IMR-90 (cell line): ENCODE data around the gene PHOX2A. TPM values are rescaled to one million over a fixed set of nuclear protein-coding genes. Genes with fewer than 3 reads are reported as not detected.

ENCODE experiments used
- ATAC-seq: fragments of 200-7000 bp; cut with Tn5 transposase; 2 replicates; pipeline ENCODE4 v1.9.1; 2020; ENCODE audit warnings: low read depth, mild to moderate bottlenecking, moderate library complexity
- BruUV-seq: library from RNA; stranded (reverse); fragments of 400-500 nt; replicated peaks from 2 replicates; lab custom pipeline; 2021; lab: Mats Ljungman, UMichigan
- CTCF ChIA-PET: fragments of 300-600 bp; formaldehyde crosslinking; extraction: SDS; loops from one replicate; lab custom pipeline; 2021; ENCODE audit warnings: antibody characterized with exemption; lab: Yijun Ruan, JAX
- POLR2A ChIA-PET: fragments of 300-600 bp; sonication (Branson Sonifier 250); formaldehyde crosslinking; loops from one replicate; lab custom pipeline; 2022; ENCODE audit warnings: antibody characterized with exemption; ENCODE audit not compliant: unreplicated experiment; lab: Charles Lee
- DNase-seq: peaks from one replicate; pipeline ENCODE4 v3.0.0; 2013
- H2AFZ ChIP-seq: replicated peaks from 2 replicates; pipeline ENCODE3; 2013; ENCODE audit warnings: low read length, mild to moderate bottlenecking; ENCODE audit not compliant: poor library complexity
- H2AK5ac ChIP-seq: 2 replicates; pipeline ENCODE4 v1.6.1; 2013; ENCODE audit warnings: low read depth, low read length, inconsistent platforms
- H2AK9ac ChIP-seq: replicated peaks from 2 replicates; pipeline ENCODE3; 2013; ENCODE audit warnings: mild to moderate bottlenecking, low read depth, low read length, moderate library complexity; ENCODE audit not compliant: poor library complexity
- H2BK120ac ChIP-seq: 2 replicates; pipeline ENCODE4 v1.6.1; 2013; ENCODE audit warnings: low read depth, low read length, inconsistent platforms
- H2BK15ac ChIP-seq: 3 replicates; pipeline ENCODE4 v1.6.1; 2013; ENCODE audit warnings: low read depth, low read length, inconsistent platforms
- H2BK20ac ChIP-seq: 2 replicates; pipeline ENCODE4 v1.6.1; 2013; ENCODE audit warnings: low read depth, mild to moderate bottlenecking, inconsistent platforms, low read length, moderate library complexity
- H2BK5ac ChIP-seq: 2 replicates; pipeline ENCODE4 v1.6.1; 2013; ENCODE audit warnings: mild to moderate bottlenecking, low read depth, low read length, inconsistent platforms; ENCODE audit not compliant: poor library complexity, severe bottlenecking
- H3K14ac ChIP-seq: replicated peaks from 2 replicates; pipeline ENCODE4 v1.6.1; 2013; ENCODE audit warnings: low read depth, low read length, inconsistent platforms
- H3K18ac ChIP-seq: 2 replicates; pipeline ENCODE4 v1.6.1; 2013; ENCODE audit warnings: low read depth, low read length, control low read depth
- H3K23ac ChIP-seq: 2 replicates; pipeline ENCODE4 v1.6.1; 2013; ENCODE audit warnings: low read depth, low read length, inconsistent platforms
- H3K27ac ChIP-seq: 2 replicates; pipeline ENCODE4 v1.5.1; 2013; ENCODE audit warnings: mild to moderate bottlenecking, control low read depth, low read length; ENCODE audit not compliant: insufficient read depth
- H3K27me3 ChIP-seq: 2 replicates; pipeline ENCODE4 v1.6.1; 2013; ENCODE audit warnings: low read length; ENCODE audit not compliant: control insufficient read depth, insufficient read depth
- H3K36me3 ChIP-seq: 2 replicates; pipeline ENCODE4 v1.6.1; 2013; ENCODE audit warnings: low read length, mixed read lengths; ENCODE audit not compliant: control insufficient read depth, insufficient read depth
- H3K4ac ChIP-seq: 2 replicates; pipeline ENCODE4 v1.6.1; 2013; ENCODE audit warnings: low read depth, low read length, inconsistent platforms
- H3K4me1 ChIP-seq: 2 replicates; pipeline ENCODE4 v1.6.1; 2013; ENCODE audit warnings: low read length, mixed read lengths; ENCODE audit not compliant: control insufficient read depth, insufficient read depth
- H3K4me2 ChIP-seq: 2 replicates; pipeline ENCODE4 v1.6.1; 2013; ENCODE audit warnings: low read depth, mild to moderate bottlenecking, control low read depth, low read length, moderate library complexity
- H3K4me3 ChIP-seq: 2 replicates; pipeline ENCODE4 v1.5.1; 2013; ENCODE audit warnings: low read depth, mild to moderate bottlenecking, control low read depth, low read length, moderate library complexity; ENCODE audit not compliant: insufficient read depth
- H3K56ac ChIP-seq: 2 replicates; pipeline ENCODE4 v1.6.1; 2013; ENCODE audit warnings: low read length, inconsistent platforms; ENCODE audit not compliant: insufficient read depth; ENCODE audit errors: extremely low read depth
- H3K79me1 ChIP-seq, 2 experiments: 2 replicates each; pipeline ENCODE4 v1.6.1; 2013; ENCODE audit warnings: low read length in 2 of 2, inconsistent platforms in 1 of 2, low read depth in 1 of 2
- H3K9ac ChIP-seq: 2 replicates; pipeline ENCODE4 v1.6.1; 2013; ENCODE audit warnings: low read depth, low read length, control low read depth
- H3K9me1 ChIP-seq: 2 replicates; pipeline ENCODE4 v1.6.1; 2013; ENCODE audit warnings: low read length, inconsistent platforms; ENCODE audit not compliant: insufficient read depth
- H3K9me3 ChIP-seq: 2 replicates; pipeline ENCODE4 v1.6.1; 2013; ENCODE audit warnings: low read length; ENCODE audit not compliant: control insufficient read depth, insufficient read depth
- H4K20me1 ChIP-seq: 2 replicates; pipeline ENCODE4 v1.6.1; 2013; ENCODE audit warnings: low read length, inconsistent platforms; ENCODE audit not compliant: insufficient read depth
- H4K5ac ChIP-seq: 2 replicates; pipeline ENCODE4 v1.6.1; 2013; ENCODE audit warnings: mild to moderate bottlenecking, low read depth, low read length, control low read depth
- H4K8ac ChIP-seq, 2 experiments: 2 replicates each; pipeline ENCODE4 v1.6.1; 2013; ENCODE audit warnings: low read depth in 2 of 2, low read length in 2 of 2, control low read depth in 1 of 2, inconsistent platforms in 1 of 2
- H4K91ac ChIP-seq: 2 replicates; pipeline ENCODE4 v1.6.1; 2013; ENCODE audit warnings: low read depth, low read length, inconsistent platforms; ENCODE audit not compliant: insufficient read depth
- CEBPB ChIP-seq: IDR thresholded peaks from 2 replicates; pipeline ENCODE4 v1.6.1; 2012; ENCODE audit warnings: low read depth, low read length, improper control_type of control experiment
- CHD1 ChIP-seq: IDR thresholded peaks from 2 replicates; pipeline ENCODE4 v1.6.1; 2012; ENCODE audit warnings: low read depth, low read length, improper control_type of control experiment
- CTCF ChIP-seq: conservative IDR thresholded peaks from 2 replicates; pipeline ENCODE4 v1.5.1; 2012; ENCODE audit warnings: mild to moderate bottlenecking, low read depth, low read length, improper control_type of control experiment
- ELK1 ChIP-seq: fragments of 150-350 bp; IDR thresholded peaks from 2 replicates; pipeline ENCODE4 v1.6.1; 2016; ENCODE audit warnings: low read depth, mild to moderate bottlenecking, low read length, moderate library complexity, borderline replicate concordance
- FOS ChIP-seq: fragments of 150-350 bp; IDR thresholded peaks from 2 replicates; pipeline ENCODE4 v1.6.1; 2016; ENCODE audit warnings: low read depth, low read length
- MAFK ChIP-seq: IDR thresholded peaks from 2 replicates; pipeline ENCODE4 v1.6.1; 2012; ENCODE audit warnings: low read depth, low read length, improper control_type of control experiment
- MAZ ChIP-seq: IDR thresholded peaks from 2 replicates; pipeline ENCODE4 v1.6.1; 2012; ENCODE audit warnings: low read depth, mild to moderate bottlenecking, low read length, improper control_type of control experiment, moderate library complexity, borderline replicate concordance
- NFE2L2 ChIP-seq: fragments of 150-350 bp; IDR thresholded peaks from 2 replicates; pipeline ENCODE4 v1.6.1; 2016; ENCODE audit warnings: low read depth, mild to moderate bottlenecking, low read length
- POLR2A ChIP-seq: IDR thresholded peaks from 2 replicates; pipeline ENCODE4 v1.6.1; 2012; ENCODE audit warnings: mild to moderate bottlenecking, low read depth, low read length
- RAD21 ChIP-seq: IDR thresholded peaks from 2 replicates; pipeline ENCODE4 v1.6.1; 2012; ENCODE audit warnings: low read length, improper control_type of control experiment
- RCOR1 ChIP-seq: IDR thresholded peaks from 2 replicates; pipeline ENCODE4 v1.6.1; 2012; ENCODE audit warnings: mild to moderate bottlenecking, low read length, improper control_type of control experiment; ENCODE audit not compliant: insufficient replicate concordance
- USF2 ChIP-seq: fragments of 150-350 bp; IDR thresholded peaks from 2 replicates; pipeline ENCODE4 v1.6.1; 2017; ENCODE audit warnings: mild to moderate bottlenecking, antibody characterized with exemption, low read length, low read depth
- WGBS, 2 experiments: methylation state at CpG; one replicate each; pipeline versions ENCODE4 v1.1.5 to v1.1.7; 2013; ENCODE audit warnings: missing lambda C conversion rate in 2 of 2; ENCODE audit not compliant: insufficient read length in 1 of 2; ENCODE audit errors: extremely low coverage in 2 of 2; 5-methylcytosine and 5-hydroxymethylcytosine counted together
- dilution Hi-C: fragments of 300-500 bp; cut with HindIII; formaldehyde crosslinking; loops from one replicate; pipeline ENCODE4 v1.14.3; 2018; ENCODE audit warnings: low sequenced_read_pairs; ENCODE audit not compliant: unreplicated experiment
- in situ Hi-C: fragments of 300-500 bp; cut with MboI; formaldehyde crosslinking; loops from 3 replicates; pipeline ENCODE4 v1.14.3; 2019; ENCODE audit warnings: low sequenced_read_pairs, inconsistent platforms, mixed read lengths
- intact Hi-C: fragments of 100-400 bp; cut with micrococcal nuclease; formaldehyde crosslinking; loops from 2 replicates; pipeline ENCODE4 v1.10.0; 2022
- polyA plus RNA-seq, 3 experiments: library from polyadenylated mRNA; depleted of rRNA; stranded (reverse); fragments of >200 nt; gene quantifications; 2 replicates each; pipeline ENCODE4 v1.2.3, GENCODE V29; 2012; ENCODE audit warnings: low replicate concordance in 1 of 3
- total RNA-seq: library from RNA; depleted of rRNA; stranded (reverse); fragments of >200 nt; gene quantifications from 2 replicates; pipeline ENCODE4 v1.2.3, GENCODE V29; 2012

Gene PHOX2A
- total and polyA plus RNA-seq, 2 of the 4 experiments (the other 2 are of a cell fraction) = not detected

- in situ Hi-C loops = loop anchor here (5.0 kb wide), 1 partner anchor 208 kb away; no protein-coding TSS in a partner anchor
- TF ChIP-seq USF2 (no peak), RAD21 (no peak), ELK1 (no peak), CHD1 (no peak), POLR2A (no peak), NFE2L2 (no peak), MAZ (no peak), MAFK (no peak), CEBPB (no peak), CTCF (no peak), RCOR1 (no peak), FOS (no peak)
- H2AK5ac ChIP-seq = no peak overlapping the region
- H4K20me1 ChIP-seq = peaks cover 64% of the 10 kb centered on the region
- H3K27ac ChIP-seq = no peak overlapping the region
- H3K9me3 ChIP-seq = no peaks in the 10 kb centered on the region
- WGBS, 2 experiments = 98% methylated on average over 7 of the region's 17 CpGs; no CpG with 5 or more reads in 1 of the 2 experiments
- ChIA-PET CTCF (no interaction called here), POLR2A (interaction anchor here (0.6 kb wide), 1 partner anchor 11 kb away, joined by 3 read pairs; the partner anchor contains the start of gene INPPL1)
- H4K8ac ChIP-seq = no peak overlapping the region
- dilution Hi-C loops = no loop called here
- H3K9me1 ChIP-seq = no peaks in the 10 kb centered on the region
- H2AK9ac ChIP-seq = no peak overlapping the region
- no peak overlapping the region for H4K5ac ChIP-seq
- no peak overlapping the region for H3K14ac ChIP-seq
- no peak overlapping the region for H3K18ac ChIP-seq
- H2BK5ac ChIP-seq = no peak overlapping the region
- BruUV-seq = no TSS peak
- H2AFZ ChIP-seq = no peak overlapping the region
- H3K36me3 ChIP-seq = peaks cover 72% of the 10 kb centered on the region
- intact Hi-C loops = no loop called here
- ATAC-seq = no peak
- H3K9ac ChIP-seq = no peak overlapping the region
- DNase-seq = no peak
- H3K4me1 ChIP-seq = peaks cover 2% of the 10 kb centered on the region; the same call in 1 of the 2 replicates
- no peak overlapping the region for H3K23ac ChIP-seq
- H3K79me1 ChIP-seq = peaks cover 9 to 33% of the 10 kb centered on the region in 2 experiments
- peaks cover 6% of the 10 kb centered on the region for H3K27me3 ChIP-seq
- H2BK20ac ChIP-seq = no peak overlapping the region
- H3K4me2 ChIP-seq = no peak overlapping the region
- H2BK120ac ChIP-seq = no peak overlapping the region
- H4K91ac ChIP-seq = no peak overlapping the region
- no peak overlapping the region for H3K4ac ChIP-seq
- no peak overlapping the region for H3K4me3 ChIP-seq
- H2BK15ac ChIP-seq = no peak overlapping the region
- H3K56ac ChIP-seq = no peak overlapping the region
Observed at GRCh38 chr11:72235351-72236057, 8.5 kb downstream of the PHOX2A start.
